ENCODE results near the gene MLXIP.
"Not testable (repeated sequence)": the region's sequence is repeated elsewhere in the genome, so short reads cannot be mapped to it uniquely, and the experiment has no call there.

MLXIP gene, protein sequence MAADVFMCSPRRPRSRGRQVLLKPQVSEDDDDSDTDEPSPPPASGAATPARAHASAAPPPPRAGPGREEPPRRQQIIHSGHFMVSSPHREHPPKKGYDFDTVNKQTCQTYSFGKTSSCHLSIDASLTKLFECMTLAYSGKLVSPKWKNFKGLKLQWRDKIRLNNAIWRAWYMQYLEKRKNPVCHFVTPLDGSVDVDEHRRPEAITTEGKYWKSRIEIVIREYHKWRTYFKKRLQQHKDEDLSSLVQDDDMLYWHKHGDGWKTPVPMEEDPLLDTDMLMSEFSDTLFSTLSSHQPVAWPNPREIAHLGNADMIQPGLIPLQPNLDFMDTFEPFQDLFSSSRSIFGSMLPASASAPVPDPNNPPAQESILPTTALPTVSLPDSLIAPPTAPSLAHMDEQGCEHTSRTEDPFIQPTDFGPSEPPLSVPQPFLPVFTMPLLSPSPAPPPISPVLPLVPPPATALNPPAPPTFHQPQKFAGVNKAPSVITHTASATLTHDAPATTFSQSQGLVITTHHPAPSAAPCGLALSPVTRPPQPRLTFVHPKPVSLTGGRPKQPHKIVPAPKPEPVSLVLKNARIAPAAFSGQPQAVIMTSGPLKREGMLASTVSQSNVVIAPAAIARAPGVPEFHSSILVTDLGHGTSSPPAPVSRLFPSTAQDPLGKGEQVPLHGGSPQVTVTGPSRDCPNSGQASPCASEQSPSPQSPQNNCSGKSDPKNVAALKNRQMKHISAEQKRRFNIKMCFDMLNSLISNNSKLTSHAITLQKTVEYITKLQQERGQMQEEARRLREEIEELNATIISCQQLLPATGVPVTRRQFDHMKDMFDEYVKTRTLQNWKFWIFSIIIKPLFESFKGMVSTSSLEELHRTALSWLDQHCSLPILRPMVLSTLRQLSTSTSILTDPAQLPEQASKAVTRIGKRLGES

DNA sequence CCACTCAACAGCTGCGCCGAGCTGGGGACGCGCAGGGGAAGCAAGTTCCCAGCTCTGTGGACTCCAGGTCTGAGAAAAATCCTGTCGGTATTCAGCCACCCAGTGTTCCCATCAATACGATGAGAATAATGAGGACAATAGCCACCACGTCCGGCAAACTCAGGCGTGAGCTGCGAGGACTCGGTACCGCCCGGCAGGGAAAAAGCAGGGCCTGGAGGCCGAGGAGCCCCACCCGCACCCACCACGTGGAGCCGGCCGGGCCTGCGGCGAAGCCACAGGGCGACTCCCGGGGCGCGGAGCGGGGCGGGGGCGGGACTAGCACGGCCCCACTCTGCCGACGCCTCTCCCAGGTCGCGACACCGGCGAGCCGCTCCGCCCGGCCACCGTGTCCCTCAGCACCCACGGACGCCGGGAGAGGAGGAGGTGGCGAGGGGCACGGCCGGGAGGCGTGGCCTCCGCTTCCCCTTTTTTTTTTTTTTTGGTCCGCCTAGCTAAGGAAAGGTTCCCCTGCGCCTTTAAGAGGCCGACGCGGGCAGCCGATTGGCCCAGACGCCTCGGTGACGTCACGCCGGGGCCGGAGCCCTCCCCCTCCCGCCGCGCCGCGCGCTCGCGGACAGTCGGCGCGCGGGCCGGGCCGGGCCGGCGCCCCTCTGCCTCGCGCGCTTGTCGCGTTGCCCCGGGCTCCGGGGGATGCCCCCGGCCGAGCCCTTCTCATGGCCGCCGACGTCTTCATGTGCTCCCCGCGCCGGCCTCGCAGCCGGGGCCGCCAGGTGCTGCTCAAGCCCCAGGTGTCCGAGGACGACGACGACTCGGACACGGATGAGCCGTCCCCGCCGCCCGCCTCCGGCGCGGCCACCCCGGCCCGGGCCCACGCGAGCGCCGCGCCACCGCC, at the start of gene MLXIP:
TSS of gene MLXIP (plus strand) at position 616 of the 892 bp plus-strand sequence. CDS start at position 714, 98 bp downstream.
- DNase-seq: peak; percentile 86

DNA sequence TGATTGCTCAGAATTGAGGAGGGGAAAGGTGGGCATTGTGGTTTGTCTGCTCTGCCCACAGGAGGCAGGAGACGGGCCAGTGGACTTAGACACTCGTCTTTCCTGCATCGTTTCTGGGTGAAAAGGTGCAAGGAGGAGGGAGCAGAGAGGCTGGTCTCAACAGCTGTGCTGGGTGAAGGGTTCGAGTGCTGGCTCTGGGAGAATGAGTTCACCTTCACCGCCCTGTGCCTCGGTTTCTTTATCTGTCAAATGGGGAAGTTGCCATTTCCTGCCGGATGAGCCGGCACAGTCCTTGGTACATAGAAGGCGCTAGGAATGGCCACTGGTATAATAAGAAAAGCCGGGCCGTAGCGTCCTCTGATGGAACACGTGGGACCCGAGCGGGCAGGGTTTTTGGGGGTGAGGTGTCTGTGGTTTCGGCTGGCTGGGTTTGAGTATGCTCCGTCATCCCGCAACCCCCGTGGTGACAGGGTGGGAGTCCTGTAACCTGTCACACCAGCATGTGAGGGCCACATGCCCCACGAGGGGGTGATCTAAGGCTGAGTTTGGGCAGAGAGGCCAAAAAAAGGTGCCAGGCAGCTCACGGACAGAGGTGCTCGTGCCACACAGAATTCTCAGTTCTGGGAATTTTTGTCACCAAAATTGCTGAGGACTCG, 49.5 kb upstream of the MLXIP start:
- DNase-seq: no peak

DNA sequence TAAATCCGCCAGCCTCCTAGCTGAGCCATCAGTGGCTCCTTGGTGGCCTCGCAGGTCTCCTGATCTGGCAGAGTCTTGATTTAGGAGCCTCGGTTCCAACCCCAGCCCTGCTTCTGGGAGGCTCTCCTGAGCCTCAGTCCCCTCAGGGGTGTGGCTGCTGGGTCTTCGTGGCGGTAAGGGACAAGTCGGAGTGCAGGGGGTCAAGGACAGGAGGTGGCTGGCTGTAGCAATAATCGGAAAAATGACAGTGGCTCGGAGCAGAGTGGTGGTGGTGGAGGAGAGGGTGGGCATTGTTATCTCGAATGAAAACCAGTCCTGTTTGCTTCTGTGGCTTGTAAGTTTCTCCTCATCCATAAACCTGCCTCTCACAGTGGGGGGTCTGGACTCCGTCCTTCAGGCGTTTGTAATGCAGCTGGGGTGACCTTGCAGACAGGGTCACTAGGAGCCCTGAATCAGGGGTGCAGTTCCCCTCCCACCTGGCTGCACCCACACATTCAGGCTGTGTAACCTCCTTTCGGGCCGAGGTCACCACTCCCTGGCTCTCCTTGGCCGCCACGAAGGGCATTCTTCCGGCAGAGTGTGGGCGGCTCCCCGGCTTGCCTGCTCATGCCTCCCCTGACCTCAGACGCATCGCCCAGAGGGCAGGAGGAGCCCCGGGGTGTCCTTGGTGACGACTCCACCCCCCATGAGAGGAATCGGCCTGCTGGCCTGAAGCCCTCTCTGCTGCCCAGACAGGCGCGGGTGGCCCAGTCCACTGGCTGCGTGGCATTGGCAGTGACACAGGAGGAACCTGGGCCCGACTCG, 48.7 kb upstream of the MLXIP start:
- DNase-seq: no peak

DNA sequence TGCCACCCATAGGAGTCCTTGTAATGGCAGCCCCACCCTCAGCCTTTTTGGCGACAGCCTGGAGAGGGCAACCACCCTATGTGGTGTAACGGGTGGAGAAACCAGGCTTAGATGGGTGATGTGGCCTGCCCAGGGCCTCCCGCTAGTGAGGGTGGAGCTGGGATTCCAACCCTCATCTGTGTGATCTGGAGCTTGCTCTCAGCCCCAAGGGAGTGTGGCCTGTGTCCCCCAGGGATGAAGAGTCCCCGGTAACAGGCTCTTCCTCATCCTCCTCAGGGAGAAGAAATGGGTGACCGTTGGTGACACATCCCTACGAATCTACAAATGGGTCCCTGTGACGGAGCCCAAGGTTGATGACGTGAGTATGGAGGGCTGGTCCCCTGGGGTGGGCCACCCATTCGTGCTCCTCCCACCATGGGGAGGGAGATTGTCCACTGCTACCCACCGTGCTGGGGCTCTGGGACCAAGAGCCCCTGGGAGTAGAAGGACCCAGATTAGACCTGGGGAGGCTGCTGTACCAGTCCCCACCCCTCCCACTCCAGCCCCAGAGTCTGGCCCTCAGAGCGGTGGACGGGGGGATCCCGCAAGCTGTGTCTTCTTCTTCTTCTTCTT, 48.0 kb upstream of the MLXIP start:
- DNase-seq: no peak

- DNase-seq: peak; percentile 51
Observed at GRCh38 chr12:122031342-122032216, 47.0 kb upstream of the MLXIP start.

- DNase-seq: no peak
Observed at GRCh38 chr12:122032580-122032979, 46.0 kb upstream of the MLXIP start.

DNA sequence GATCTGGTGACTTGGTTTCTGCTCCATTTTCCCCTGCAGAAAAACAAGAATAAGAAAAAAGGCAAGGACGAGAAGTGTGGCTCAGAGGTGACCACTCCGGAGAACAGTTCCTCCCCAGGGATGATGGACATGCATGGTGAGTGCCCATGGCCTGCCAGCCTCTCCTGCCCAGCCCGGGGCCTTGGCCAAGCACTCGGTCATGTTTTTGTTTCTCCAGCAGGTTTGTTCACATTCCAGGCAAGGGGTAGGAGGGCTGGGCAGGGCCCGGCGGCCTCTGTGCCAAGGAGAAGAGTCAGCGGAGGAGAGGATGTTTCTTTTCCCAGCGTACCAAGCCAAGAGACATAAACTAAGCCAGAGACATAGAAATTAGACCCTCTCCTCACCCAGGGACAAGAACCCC, 43.3 kb upstream of the MLXIP start:
- DNase-seq: no peak

DNA sequence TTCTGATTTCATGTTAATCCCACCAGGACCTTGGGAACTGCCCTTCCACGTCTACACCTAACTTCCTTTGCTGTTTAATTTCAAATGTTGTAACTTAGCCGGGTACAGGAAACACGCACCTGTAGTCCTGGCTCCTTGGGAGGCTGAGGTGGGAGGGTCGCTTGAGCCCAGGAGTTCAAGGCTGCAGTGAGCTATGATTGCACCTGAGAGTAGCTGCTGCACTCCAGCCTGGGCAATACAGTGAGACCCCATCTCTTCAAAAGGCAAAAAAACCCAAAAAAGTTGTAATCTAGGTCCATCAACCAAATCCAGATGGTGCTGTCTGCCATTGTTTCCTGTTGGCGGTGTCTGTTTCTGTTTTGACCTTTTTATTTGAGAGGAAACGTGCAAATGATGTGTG, 42.4 kb upstream of the MLXIP start:
- no peak for DNase-seq

GRCh38 chr12:122040579-122041386, 37.8 kb upstream of the MLXIP start:
- DNase-seq: no peak

GRCh38 chr12:122041458-122041857, 37.1 kb upstream of the MLXIP start:
- not testable (repeated sequence) for DNase-seq

- no peak for DNase-seq
Observed at GRCh38 chr12:122042910-122043309, 35.6 kb upstream of the MLXIP start.

- no peak for DNase-seq
Observed at GRCh38 chr12:122043476-122043875, 35.1 kb upstream of the MLXIP start.

DNA sequence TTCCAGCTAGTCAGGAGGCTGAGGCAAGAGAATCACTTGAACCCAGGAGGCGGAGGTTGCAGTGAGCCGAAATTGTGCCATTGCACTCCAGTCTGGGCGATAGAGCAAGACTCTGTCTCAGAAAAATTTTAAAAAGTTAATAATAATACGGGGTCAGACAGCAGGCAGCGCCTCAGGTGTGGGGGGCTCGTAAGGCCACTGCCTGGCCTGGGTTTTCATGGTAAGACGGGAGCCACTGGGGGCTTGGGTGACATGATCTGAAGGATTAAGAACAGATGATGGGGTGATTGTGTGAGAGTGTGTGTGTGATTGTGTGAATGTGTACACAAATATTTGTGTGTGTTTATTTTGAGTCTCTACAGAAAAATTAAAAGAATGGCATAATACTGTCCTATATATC, 33.3 kb upstream of the MLXIP start:
- no peak for DNase-seq

DNA sequence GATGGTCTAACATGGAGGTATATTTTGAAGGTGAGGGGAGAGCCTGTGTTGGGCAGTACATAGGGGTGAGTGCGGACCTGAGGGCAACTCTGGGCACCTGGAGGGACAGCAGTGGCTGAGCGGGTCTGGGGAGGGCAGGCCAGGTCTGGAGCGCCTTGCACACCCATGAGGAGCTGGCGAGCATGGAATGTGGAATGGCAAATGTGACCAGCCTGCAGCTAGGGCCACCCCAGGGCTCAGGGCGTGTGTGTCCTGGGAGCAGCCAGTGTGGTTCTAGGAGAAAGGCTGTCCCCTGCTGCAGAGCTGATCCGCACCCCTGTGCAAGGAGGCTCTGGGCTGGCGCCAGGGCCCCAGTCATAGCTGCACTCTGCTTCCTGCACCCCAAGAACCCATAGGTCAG, 32.4 kb upstream of the MLXIP start:
- no peak for DNase-seq

DNA sequence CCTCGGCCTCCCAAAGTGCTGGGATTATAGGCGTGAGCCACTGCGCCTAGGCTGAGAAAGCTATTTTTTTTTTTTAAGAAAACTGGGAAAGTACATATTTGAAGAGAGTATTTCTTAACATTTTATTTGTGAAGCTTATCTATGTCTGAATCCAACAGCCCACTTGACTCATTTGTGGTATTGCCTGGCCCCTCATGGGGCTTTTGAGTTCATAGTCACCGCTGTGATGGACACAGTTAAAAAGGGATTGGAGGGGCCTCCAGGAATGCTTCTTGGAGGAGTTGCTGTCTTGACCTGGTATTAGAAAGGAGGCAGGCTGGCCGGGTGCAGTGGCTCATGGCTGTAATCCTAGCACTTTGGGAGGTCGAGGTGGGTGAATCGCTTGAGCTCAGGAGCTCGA, 30.4 kb upstream of the MLXIP start:
- no peak for DNase-seq

DNA sequence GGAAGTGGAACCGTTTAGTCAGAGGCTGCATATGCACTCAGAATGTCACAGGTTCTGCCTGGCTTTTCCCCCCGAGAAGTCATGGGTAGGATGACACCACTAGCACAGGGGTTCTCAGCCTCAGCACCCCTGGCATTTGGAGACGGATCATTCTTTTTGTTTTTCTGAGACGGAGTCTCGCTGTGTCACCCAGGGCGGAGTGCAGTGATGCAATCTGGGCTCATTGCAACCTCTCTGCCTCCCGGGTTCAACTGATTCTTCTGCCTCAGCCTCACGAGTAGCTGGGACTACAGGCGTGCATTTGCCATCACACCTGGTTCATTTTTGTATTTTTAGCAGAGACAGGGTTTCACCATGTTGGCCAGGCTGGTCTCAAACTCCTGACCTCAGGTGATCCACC, 28.7 kb upstream of the MLXIP start:
- DNase-seq: no peak

DNA sequence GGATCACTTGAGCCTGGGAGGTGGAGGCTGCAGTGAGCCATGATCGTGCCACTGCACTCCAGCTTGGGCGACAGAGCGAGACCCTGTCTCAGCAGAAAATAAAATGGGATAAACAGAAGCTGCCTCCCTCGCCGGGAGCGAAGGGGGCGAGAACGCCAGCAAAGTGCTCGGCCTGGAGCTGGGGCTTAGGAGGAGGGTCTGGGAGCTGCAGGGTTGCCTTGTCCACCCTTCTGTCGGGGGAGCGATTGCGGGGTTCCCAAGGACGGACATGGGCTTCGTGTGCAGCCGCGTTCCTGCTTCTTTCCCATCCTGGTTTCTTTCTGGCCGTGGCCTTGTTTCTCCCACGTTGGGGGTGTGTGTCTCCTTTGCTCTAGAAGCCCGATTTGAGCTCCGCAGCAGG, 27.9 kb upstream of the MLXIP start:
- DNase-seq: no peak

- DNase-seq: no peak
Observed at GRCh38 chr12:122051231-122051876, 27.2 kb upstream of the MLXIP start.

DNA sequence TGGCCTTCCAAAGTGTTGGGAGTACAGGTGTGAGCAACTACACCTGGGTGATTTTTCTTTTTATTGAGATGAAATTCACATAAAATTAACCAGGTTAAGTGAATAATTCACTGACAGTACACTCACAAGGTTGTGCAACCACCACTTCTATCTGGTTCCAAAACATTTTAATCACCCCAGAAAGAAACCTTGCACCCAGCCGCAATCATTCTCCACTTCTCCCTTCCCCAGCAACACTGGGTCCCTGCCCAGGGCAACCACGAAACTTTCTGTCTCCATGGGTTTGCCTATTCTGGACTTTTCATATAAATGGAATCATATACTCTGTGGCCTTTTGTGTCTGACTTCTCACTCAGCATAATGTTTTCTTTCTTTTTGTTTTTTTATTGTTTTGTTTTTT, 26.3 kb upstream of the MLXIP start:
- DNase-seq: no peak

All from activated CD4-positive, alpha-beta T cell treated with anti-CD3 and anti-CD28 coated beads, Interleukin-2, amount 50 U/mL, for 1 hour (primary cell).